Thyroid gland (tissue), 4 donors: ENCODE measurements around the gene SMIM9. TPM values are rescaled to one million over a fixed set of nuclear protein-coding genes. Genes with fewer than 3 reads are reported as not detected.

Experiments
- DNase-seq, 2 donors: peaks; one replicate each; pipeline ENCODE4 v3.0.0-alpha.2; 2019
- H3K27ac ChIP-seq, 3 donors: fragments of 200-600 bp; sonication (generic); 1 replicate in 2 of 3; 2 replicates in 1 of 3; pipeline ENCODE4 v1.5.1; 2016 to 2019; ENCODE audit warnings: mild to moderate bottlenecking in 1 of 3, moderate library complexity in 1 of 3
- H3K27me3 ChIP-seq: fragments of 200-600 bp; sonication (generic); one replicate; pipeline ENCODE4 v1.5.1; 2019
- H3K36me3 ChIP-seq, 2 donors: fragments of 200-600 bp; sonication (generic); one replicate each; pipeline ENCODE4 v1.5.1; 2016 to 2019
- H3K4me1 ChIP-seq, 2 donors: fragments of 200-600 bp; sonication (generic); one replicate each; pipeline ENCODE4 v1.5.1; 2017 to 2019
- H3K4me3 ChIP-seq, 3 donors: fragments of 200-600 bp; sonication (generic); replicated peaks in 1 of 3; 1 replicate in 2 of 3; 2 replicates in 1 of 3; pipeline ENCODE4 v1.5.1; 2016; ENCODE audit warnings: mild to moderate bottlenecking in 1 of 3
- H3K9me3 ChIP-seq: fragments of 200-600 bp; sonication (generic); one replicate; pipeline ENCODE4 v1.5.1; 2017
- POLR2A ChIP-seq, 2 donors: fragments of 450-650 bp; IDR thresholded peaks; one replicate each; pipeline ENCODE4 v1.6.1; 2017; ENCODE audit warnings: antibody characterized with exemption in 2 of 2, mild to moderate bottlenecking in 2 of 2, moderate library complexity in 1 of 2
- WGBS, 2 donors: methylation state at CpG; one replicate each; pipeline ENCODE4 v1.1.5; 2017; 5-methylcytosine and 5-hydroxymethylcytosine counted together
- intact Hi-C: fragments of 100-400 bp; cut with DNase I; formaldehyde crosslinking; loops from one replicate; pipeline ENCODE4 v1.15.1; 2023
- total RNA-seq, 4 donors: library from RNA; depleted of rRNA; stranded (reverse); fragments of >200 nt; gene quantifications; one replicate each; pipeline ENCODE4 v1.2.3, GENCODE V29; 2016
- TF ChIP-seq, protein P1 (sequence below), 6 experiments: fragments of 200-600 bp in 3 of 6; fragments of 450-650 bp in 3 of 6; sonication (generic) in 3 of 6; IDR thresholded peaks; one replicate each; pipeline ENCODE4 v1.5.1; 2016 to 2019; ENCODE audit warnings: antibody characterized with exemption in 6 of 6, mild to moderate bottlenecking in 2 of 6, inconsistent platforms in 1 of 6, moderate library complexity in 1 of 6

Gene SMIM9
- total RNA-seq, 4 donors from 2014 or later = not detected

DNA sequence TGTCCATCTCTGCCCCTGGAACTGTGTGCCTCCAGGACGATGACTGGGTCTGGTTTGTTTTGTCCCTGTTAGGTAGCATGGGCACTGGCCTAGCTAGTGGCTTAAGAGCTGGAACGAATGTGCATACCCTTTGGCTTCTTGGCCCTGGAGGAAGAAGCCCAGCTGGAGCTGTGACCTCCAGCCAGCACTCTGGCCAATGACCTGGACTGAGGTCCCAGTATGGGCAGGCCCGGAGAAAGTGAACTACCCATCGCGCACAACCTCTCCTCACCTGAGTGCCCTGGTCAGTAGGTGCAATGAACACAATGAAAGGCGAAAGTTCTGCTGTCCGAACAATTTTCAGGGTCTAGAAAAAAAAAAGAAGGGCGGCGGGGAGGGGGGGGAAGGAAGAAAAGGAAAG lies 53.5 kb downstream of the SMIM9 start:
- H3K4me1 ChIP-seq = peaks cover 0 to 2% of the 10 kb centered on the region in 2 donors
- TF ChIP-seq, protein P1, sequence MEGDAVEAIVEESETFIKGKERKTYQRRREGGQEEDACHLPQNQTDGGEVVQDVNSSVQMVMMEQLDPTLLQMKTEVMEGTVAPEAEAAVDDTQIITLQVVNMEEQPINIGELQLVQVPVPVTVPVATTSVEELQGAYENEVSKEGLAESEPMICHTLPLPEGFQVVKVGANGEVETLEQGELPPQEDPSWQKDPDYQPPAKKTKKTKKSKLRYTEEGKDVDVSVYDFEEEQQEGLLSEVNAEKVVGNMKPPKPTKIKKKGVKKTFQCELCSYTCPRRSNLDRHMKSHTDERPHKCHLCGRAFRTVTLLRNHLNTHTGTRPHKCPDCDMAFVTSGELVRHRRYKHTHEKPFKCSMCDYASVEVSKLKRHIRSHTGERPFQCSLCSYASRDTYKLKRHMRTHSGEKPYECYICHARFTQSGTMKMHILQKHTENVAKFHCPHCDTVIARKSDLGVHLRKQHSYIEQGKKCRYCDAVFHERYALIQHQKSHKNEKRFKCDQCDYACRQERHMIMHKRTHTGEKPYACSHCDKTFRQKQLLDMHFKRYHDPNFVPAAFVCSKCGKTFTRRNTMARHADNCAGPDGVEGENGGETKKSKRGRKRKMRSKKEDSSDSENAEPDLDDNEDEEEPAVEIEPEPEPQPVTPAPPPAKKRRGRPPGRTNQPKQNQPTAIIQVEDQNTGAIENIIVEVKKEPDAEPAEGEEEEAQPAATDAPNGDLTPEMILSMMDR (IDR thresholded peaks at IDR 0.05) = no peak
- TF ChIP-seq POLR2A (IDR thresholded peaks at IDR 0.05) = no peak
- H3K9me3 ChIP-seq = no peaks in the 10 kb centered on the region
- no peaks in the 10 kb centered on the region for H3K27me3 ChIP-seq
- no peak for DNase-seq
- no peak overlapping the region for H3K4me3 ChIP-seq
- peaks cover 0 to 4% of the 10 kb centered on the region in 2 donors for H3K36me3 ChIP-seq
- WGBS, 2 donors = 98 to 100% methylated on average over 6 to 7 of the region's 9 CpGs
- intact Hi-C loops = no loop called here
- H3K27ac ChIP-seq = no peak overlapping the region

DNA sequence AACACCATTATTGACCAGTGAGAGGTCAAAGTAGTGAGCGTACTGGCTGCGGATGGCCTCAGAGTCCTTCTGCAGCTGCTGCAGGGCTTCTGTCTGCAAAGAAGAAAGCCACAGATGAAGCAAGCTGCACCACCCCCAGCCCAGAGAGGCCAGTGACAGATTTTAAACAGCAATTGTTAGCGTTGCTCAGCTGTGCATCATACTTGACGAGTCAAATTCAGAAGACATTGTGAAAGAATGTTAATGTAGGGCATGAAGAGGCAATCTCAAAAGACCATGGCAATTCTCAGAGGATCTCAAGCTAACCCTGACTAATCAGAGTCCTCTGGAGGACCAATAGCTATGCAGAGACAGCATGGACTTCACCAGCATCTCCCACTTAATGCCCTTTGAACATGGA lies 55.2 kb downstream of the SMIM9 start:
- intact Hi-C loops = no loop called here
- Histone ChIP-seq H3K9me3 (no peaks in the 10 kb centered on the region), H3K27me3 (no peaks in the 10 kb centered on the region), H3K36me3 (peaks cover 0 to 6% of the 10 kb centered on the region in 2 donors), H3K4me3 (no peak overlapping the region), H3K27ac (no peak overlapping the region), H3K4me1 (peaks cover 0 to 15% of the 10 kb centered on the region in 2 donors)
- TF ChIP-seq POLR2A (IDR thresholded peaks at IDR 0.05) = no peak
- TF ChIP-seq, protein P1 (IDR thresholded peaks at IDR 0.05) = no peak
- WGBS, 2 donors = 94 to 100% methylated on average over 3 of the region's 4 CpGs
- DNase-seq = no peak

DNA sequence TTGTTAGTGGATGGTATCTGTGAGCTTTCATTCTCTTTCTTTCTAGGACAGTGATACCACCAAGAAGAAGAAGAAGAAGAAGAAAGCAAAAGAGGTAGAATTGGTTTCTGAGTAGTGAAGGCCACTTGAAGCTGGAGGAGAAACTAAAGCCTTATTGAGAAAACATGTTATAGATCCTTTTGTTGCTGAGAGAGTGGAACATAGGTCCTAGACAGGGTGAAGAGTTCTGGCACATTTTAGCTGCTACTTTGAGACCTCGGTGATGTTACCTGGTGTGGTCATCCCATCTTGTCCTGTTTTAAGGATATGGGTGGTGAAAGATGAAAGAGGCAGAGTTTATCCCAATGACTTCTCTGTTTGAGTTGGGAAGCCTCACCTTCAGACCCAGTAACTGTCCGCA lies 57.7 kb downstream of the SMIM9 start:
- no peak for TF ChIP-seq POLR2A (IDR thresholded peaks at IDR 0.05)
- TF ChIP-seq, protein P1 (IDR thresholded peaks at IDR 0.05) = no peak
- Histone ChIP-seq H3K4me3 (no peak overlapping the region), H3K27ac (no peak overlapping the region), H3K36me3 (peaks cover 0 to 10% of the 10 kb centered on the region in 2 donors), H3K9me3 (no peaks in the 10 kb centered on the region), H3K27me3 (no peaks in the 10 kb centered on the region), H3K4me1 (peaks cover 0 to 15% of the 10 kb centered on the region in 2 donors)
- DNase-seq = no peak
- WGBS, 2 donors = 96 to 97% methylated on average over 2 of the region's 2 CpGs
- intact Hi-C loops = no loop called here

DNA sequence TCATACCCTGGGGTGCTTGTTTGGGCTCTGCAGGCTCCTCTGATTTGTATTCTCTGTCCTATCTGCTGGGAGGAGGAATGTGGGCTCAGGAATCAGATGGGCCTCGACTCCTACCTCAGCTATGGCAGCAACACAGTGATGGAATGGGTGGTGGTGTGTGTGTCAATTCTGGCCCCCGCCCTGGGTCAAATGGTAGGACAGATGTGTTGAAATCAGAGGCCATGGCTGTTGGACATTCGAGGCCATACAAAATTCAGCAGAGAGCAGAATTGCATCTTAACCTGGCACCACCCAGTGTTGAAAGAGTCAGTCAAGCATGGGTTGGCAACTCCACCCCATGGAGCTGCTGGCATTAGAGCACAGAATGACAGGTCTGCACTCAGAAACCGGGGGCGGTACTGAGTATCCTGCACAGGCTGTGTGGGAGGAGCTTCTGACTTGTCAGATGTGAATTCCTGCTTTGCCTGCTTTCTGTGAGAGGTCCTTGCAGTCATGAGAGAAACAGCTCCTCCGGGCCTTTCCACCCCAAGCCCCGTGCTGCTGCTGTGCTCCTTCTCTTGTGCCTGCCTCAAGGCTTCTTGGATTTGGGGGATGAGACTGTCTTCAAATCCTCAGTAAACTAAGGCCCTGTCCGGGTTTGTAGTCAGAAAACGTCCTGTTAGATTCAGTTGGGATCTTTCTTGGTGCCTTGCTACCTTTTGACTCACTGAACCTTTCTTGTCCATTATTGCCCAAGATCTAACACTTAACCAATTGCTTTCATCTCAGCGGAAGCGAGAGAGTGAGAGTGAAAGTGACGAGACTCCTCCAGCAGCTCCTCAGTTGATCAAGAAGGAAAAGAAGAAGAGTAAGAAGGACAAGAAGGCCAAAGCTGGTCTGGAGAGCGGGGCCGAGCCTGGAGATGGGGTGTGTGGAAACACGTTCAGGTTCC lies 58.8 kb downstream of the SMIM9 start:
- Histone ChIP-seq H3K4me1 (peaks cover 0 to 15% of the 10 kb centered on the region in 2 donors), H3K9me3 (no peaks in the 10 kb centered on the region), H3K27me3 (no peaks in the 10 kb centered on the region), H3K27ac (peak overlapping the region; percentile 28 to 77 (median 49)), H3K4me3 (no peak overlapping the region), H3K36me3 (peaks cover 0 to 10% of the 10 kb centered on the region in 2 donors)
- TF ChIP-seq, protein P1 (IDR thresholded peaks at IDR 0.05) = no peak
- peak in 1 of 2 donors; percentile 48 for TF ChIP-seq POLR2A (IDR thresholded peaks at IDR 0.05)
- intact Hi-C loops = no loop called here
- peak; percentile 89 to 91 for DNase-seq
- 74 to 87% methylated on average over 10 to 12 of the region's 15 CpGs for WGBS, 2 donors

DNA sequence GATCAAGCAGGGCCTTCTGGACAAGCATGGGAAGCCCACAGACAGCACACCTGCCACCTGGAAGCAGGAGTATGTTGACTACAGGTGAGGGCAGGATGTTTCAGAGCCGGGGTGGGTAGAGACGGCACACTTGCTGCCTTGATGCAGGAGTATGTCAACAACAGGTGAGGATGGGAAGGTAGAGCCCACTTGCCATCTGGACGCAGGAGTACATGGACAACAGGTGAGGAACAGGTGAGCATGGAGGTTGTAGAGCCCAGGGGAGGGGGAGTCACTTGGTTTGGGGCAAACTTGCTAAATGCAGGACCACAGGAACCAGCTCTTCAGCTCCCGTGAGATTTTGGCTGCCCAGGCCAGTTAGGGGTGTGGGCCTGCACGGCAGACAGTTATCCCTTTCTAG lies 59.8 kb downstream of the SMIM9 start:
- no peaks in the 10 kb centered on the region for H3K27me3 ChIP-seq
- H3K4me1 ChIP-seq = peaks cover 0 to 15% of the 10 kb centered on the region in 2 donors
- no peak overlapping the region for H3K4me3 ChIP-seq
- H3K36me3 ChIP-seq = peaks cover 0 to 10% of the 10 kb centered on the region in 2 donors
- TF ChIP-seq, protein P1 (IDR thresholded peaks at IDR 0.05) = no peak
- no peak for TF ChIP-seq POLR2A (IDR thresholded peaks at IDR 0.05)
- intact Hi-C loops = no loop called here
- no peak for DNase-seq
- H3K9me3 ChIP-seq = no peaks in the 10 kb centered on the region
- H3K27ac ChIP-seq = peak overlapping the region in 1 of 3 donors; percentile 36
- WGBS, 2 donors = 90 to 100% methylated on average over 2 to 5 of the region's 5 CpGs
